ENCODE measurements around the gene FTO.
"Not testable (repeated sequence)": the region's sequence is repeated elsewhere in the genome, so short reads cannot be mapped to it uniquely, and the experiment has no call there.

Gene FTO

GRCh38 chr16:53888222-53888621 lies 184.3 kb downstream of the FTO start:
- no peaks in the 10 kb centered on the region for H3K79me2 ChIP-seq (ENCODE audit: low read length)
- no peak for TF ChIP-seq EZH2 (optimal IDR thresholded peaks at IDR 0.05; ENCODE audit: low read depth, low read length)
- TF ChIP-seq EZH2phosphoT487 (IDR thresholded peaks at IDR 0.05; ENCODE audit: low read length): no peak
- TF ChIP-seq CTCF (IDR thresholded peaks at IDR 0.05; ENCODE audit: low read length): no peak
- no peaks in the 10 kb centered on the region for H3K4me1 ChIP-seq (ENCODE audit: low read length)
- no peak overlapping the region for H3K4me3 ChIP-seq (ENCODE audit: low read length)
- H3F3A ChIP-seq (ENCODE audit: insufficient read depth, low read length): no peaks in the 10 kb centered on the region
- H3K9me3 ChIP-seq (replicated peaks; ENCODE audit: insufficient read depth, low read length): no peaks in the 10 kb centered on the region
- no peaks in the 10 kb centered on the region for H3K36me3 ChIP-seq (replicated peaks; ENCODE audit: insufficient read depth, low read length)
- H3K27ac ChIP-seq (ENCODE audit: low read length): no peak overlapping the region
- H4K20me1 ChIP-seq (ENCODE audit: insufficient read depth, low read length): no peaks in the 10 kb centered on the region
- H3K4me2 ChIP-seq (ENCODE audit: low read depth, low read length): no peak overlapping the region
- H2AFZ ChIP-seq (ENCODE audit: low read length): no peak overlapping the region
- H3K9me2 ChIP-seq (replicated peaks; ENCODE audit: insufficient read depth, low read length): no peaks in the 10 kb centered on the region
- H3K27me3 ChIP-seq (replicated peaks; ENCODE audit: insufficient read depth, low read length): no peaks in the 10 kb centered on the region
- no peak overlapping the region for H3K9ac ChIP-seq (ENCODE audit: low read length)
- DNase-seq: no peak

- H2AFZ ChIP-seq (ENCODE audit: low read length); H3K9me2 ChIP-seq (replicated peaks; ENCODE audit: insufficient read depth, low read length); H3K4me1 ChIP-seq (ENCODE audit: low read length); H3K4me3 ChIP-seq (ENCODE audit: low read length); H3K36me3 ChIP-seq (replicated peaks; ENCODE audit: insufficient read depth, low read length); H3K27ac ChIP-seq (ENCODE audit: low read length); H3K79me2 ChIP-seq (ENCODE audit: low read length); DNase-seq; H3K4me2 ChIP-seq (ENCODE audit: low read depth, low read length); H3K9ac ChIP-seq (ENCODE audit: low read length); H4K20me1 ChIP-seq (ENCODE audit: insufficient read depth, low read length); H3F3A ChIP-seq (ENCODE audit: insufficient read depth, low read length); H3K27me3 ChIP-seq (replicated peaks; ENCODE audit: insufficient read depth, low read length); H3K9me3 ChIP-seq (replicated peaks; ENCODE audit: insufficient read depth, low read length): not testable (repeated sequence)
Measured at GRCh38 chr16:53890877-53891276, 186.9 kb downstream of the FTO start.

GRCh38 chr16:53891409-53892139 lies 187.6 kb downstream of the FTO start:
- H2AFZ ChIP-seq (ENCODE audit: low read length): no peak overlapping the region
- no peaks in the 10 kb centered on the region for H3K4me1 ChIP-seq (ENCODE audit: low read length)
- H3K36me3 ChIP-seq (replicated peaks; ENCODE audit: insufficient read depth, low read length): no peaks in the 10 kb centered on the region
- no peak overlapping the region for H3K4me2 ChIP-seq (ENCODE audit: low read depth, low read length)
- H3K79me2 ChIP-seq (ENCODE audit: low read length): no peaks in the 10 kb centered on the region
- no peaks in the 10 kb centered on the region for H3K27me3 ChIP-seq (replicated peaks; ENCODE audit: insufficient read depth, low read length)
- no peak for DNase-seq
- TF ChIP-seq CTCF (IDR thresholded peaks at IDR 0.05; ENCODE audit: low read length): no peak
- no peak for TF ChIP-seq EZH2phosphoT487 (IDR thresholded peaks at IDR 0.05; ENCODE audit: low read length)
- no peak for TF ChIP-seq EZH2 (optimal IDR thresholded peaks at IDR 0.05; ENCODE audit: low read depth, low read length)
- H4K20me1 ChIP-seq (ENCODE audit: insufficient read depth, low read length): no peaks in the 10 kb centered on the region
- no peak overlapping the region for H3K27ac ChIP-seq (ENCODE audit: low read length)
- H3K9ac ChIP-seq (ENCODE audit: low read length): no peak overlapping the region
- no peaks in the 10 kb centered on the region for H3F3A ChIP-seq (ENCODE audit: insufficient read depth, low read length)
- H3K9me2 ChIP-seq (replicated peaks; ENCODE audit: insufficient read depth, low read length): no peaks in the 10 kb centered on the region
- no peaks in the 10 kb centered on the region for H3K9me3 ChIP-seq (replicated peaks; ENCODE audit: insufficient read depth, low read length)
- no peak overlapping the region for H3K4me3 ChIP-seq (ENCODE audit: low read length)

GRCh38 chr16:53892155-53892554 lies 188.2 kb downstream of the FTO start:
- Histone ChIP-seq H3K9me2 (replicated peaks; ENCODE audit: insufficient read depth, low read length) (no peaks in the 10 kb centered on the region), H4K20me1 (ENCODE audit: insufficient read depth, low read length) (no peaks in the 10 kb centered on the region), H3K4me1 (ENCODE audit: low read length) (no peaks in the 10 kb centered on the region), H3K9ac (ENCODE audit: low read length) (no peak overlapping the region), H2AFZ (ENCODE audit: low read length) (no peak overlapping the region), H3K79me2 (ENCODE audit: low read length) (no peaks in the 10 kb centered on the region), H3K4me2 (ENCODE audit: low read depth, low read length) (no peak overlapping the region), H3F3A (ENCODE audit: insufficient read depth, low read length) (no peaks in the 10 kb centered on the region), H3K9me3 (replicated peaks; ENCODE audit: insufficient read depth, low read length) (no peaks in the 10 kb centered on the region), H3K27ac (ENCODE audit: low read length) (no peak overlapping the region), H3K27me3 (replicated peaks; ENCODE audit: insufficient read depth, low read length) (no peaks in the 10 kb centered on the region), H3K36me3 (replicated peaks; ENCODE audit: insufficient read depth, low read length) (no peaks in the 10 kb centered on the region), H3K4me3 (ENCODE audit: low read length) (no peak overlapping the region)
- TF ChIP-seq CTCF (IDR thresholded peaks at IDR 0.05; ENCODE audit: low read length) (peak; percentile 65), EZH2 (optimal IDR thresholded peaks at IDR 0.05; ENCODE audit: low read depth, low read length) (no peak), EZH2phosphoT487 (IDR thresholded peaks at IDR 0.05; ENCODE audit: low read length) (no peak)
- peak; percentile 25 for DNase-seq
